Right kidney (tissue), 1 donor: Measurements from ENCODE around the gene SLC26A11.
"Not testable (repeated sequence)": the region's sequence is repeated elsewhere in the genome, so short reads cannot be mapped to it uniquely, and the experiment has no call there.

Source experiments
- DNase-seq: peaks from one replicate; pipeline ENCODE4 v3.0.0-alpha.2; 2016

Gene SLC26A11

DNA sequence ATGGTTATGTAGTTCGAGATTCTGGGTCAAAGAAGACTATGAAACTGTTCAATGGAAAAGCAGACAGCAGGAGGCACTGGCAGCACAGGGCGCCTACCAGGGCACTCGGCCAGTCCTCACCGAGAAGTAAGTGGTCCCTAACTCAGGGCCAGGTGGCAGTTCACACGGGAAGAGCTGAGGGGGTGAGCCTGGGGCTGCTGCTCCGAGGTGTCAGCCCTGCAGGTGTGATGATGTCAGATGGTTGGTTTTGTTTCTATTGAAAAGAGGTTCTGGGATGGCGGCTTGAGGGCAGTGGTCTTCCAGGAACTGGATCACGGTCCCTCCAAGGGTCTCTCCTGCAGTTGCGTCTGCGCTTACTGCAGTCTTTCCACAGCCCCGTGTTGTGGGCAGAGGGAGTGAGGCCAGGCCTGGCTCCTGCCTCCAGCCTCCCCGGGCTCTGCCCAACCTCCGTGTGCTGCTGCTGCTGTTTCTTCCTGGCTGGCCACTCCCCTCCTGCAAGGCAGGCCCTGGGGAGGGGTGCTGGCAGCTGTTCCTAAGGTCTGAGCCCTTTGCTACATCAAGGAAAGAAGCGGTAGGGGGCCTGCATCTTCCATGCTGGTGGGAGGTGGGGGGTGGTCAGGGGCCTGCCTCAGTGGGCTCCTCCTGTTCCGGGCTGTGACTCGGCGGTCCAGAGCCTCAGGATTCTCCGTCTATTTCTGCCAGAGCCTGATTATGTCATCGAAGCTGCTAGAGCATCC is 63.1 kb downstream of the SLC26A11 start:
- DNase-seq, result no peak

DNA sequence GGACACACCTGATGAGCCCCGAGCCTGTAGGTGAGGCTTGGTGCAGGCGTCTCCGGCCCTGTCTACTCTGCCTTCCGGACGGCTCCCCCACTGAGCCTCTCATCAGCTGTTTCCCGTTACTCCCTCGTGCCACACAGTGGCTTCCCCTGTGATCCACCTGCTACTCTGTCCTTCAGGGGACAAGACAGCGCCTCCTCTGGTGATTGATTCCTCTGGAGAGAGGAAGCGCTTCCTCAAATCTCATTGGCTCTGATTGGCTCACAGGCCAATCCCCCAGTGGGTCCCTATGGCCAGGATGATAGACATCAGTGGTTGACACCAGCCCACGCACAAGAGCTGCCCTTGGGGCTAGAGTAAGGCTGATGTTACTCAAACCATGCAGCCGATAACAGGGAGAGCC is 64.4 kb downstream of the SLC26A11 start:
- DNase-seq, result no peak

DNA sequence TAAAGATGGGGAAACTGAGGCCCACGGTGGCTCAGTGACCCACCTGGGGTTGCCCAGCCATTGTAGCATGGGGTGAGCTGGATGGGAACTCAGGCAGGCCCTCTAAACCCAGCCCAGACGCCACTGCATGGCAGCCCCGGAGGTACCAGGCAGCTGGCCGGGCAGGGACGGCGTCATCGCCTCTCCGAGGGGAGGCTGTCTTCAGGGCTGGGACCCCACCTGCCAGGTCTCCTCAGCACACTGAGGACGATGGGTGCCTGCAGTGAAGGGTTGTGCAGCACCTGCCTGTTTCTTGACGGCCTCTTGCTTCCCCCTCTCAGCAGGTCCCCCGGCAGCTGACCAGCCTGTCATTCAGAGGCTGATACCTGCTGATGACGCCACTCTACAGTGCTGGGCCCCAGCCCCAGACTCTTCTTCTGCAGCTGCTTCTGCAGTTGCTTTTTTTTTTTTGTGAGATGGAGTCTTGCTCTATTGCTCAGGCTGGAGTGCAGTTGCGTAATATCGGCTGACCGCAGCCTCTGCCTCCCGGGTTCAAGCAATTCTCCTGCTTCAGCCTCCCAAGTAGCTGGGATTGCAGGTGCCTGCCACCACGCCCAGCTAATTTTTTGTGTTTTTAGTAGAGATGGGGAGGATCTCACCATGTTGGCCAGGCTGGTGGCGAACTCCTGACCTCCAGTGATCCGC is 65.2 kb downstream of the SLC26A11 start:
- DNase-seq, result no peak

DNA sequence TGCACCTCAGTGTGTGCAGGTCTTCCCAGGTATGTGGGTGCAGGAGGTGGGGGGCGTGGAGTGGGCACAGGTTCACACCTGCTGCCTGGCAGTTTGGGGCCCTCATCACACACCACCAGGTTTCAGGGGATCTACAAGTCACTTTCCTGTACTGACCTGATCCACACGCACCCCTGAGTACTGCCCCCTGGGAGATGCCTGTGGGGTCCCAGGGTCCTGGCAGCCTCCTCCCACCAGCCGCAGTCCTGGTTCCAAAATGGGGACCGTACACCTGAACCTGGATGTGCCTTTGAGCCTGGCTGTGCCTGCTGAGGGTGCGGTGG is 66.4 kb downstream of the SLC26A11 start:
- DNase-seq, result no peak

DNA sequence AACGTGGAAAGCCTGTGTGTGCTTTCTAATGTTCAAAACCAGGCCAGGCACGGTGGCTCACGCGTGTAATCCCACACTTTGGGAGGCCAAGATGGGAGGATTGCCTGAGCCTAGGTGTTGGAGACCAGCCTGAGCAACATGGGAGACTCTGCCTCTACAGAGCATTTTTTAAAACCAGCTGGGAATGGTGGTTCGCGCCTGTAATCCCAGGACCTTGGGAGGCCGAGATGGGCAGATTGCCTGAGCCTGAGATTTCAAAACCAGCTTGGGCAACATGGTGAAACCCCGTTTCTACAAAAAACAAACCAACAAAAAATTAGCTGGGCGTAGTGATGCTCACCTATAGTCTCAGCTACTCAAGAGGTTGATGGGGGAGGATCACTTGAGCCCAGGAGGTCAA is 66.8 kb downstream of the SLC26A11 start:
- no peak for DNase-seq

DNA sequence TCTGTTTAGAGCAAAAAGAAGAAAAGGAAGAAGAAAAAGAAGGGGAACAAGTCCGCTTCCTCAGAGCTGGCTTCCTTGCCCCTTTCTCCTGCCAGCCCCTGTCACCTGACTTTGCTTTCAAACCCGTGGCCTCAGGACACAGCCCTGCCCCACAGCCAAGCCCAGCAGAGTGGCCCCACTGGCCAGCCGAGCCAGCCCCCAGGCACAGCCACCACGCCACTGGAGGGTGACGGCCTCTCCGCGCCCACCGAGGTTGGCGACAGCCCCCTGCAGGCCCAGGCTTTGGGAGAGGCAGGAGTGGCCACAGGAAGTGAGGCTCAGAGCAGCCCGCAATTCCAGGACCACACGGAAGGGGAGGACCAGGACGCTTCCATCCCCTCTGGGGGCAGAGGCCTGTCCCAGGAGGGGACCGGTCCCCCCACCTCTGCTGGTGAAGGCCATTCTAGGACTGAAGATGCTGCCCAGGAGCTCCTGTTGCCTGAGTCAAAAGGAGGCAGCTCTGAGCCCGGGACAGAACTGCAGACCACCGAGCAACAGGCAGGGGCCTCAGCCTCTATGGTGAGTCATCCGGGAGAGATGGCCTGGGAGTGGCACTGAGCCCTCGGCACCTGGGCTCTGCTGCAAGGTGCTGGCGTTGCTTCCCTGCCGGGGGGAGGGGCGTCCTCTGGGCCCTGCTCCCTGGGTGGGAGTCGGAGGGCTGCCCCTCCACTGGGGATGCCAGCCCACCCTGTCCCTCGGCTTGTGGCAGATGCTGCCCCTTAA is 67.8 kb downstream of the SLC26A11 start:
- DNase-seq, result no peak

DNA sequence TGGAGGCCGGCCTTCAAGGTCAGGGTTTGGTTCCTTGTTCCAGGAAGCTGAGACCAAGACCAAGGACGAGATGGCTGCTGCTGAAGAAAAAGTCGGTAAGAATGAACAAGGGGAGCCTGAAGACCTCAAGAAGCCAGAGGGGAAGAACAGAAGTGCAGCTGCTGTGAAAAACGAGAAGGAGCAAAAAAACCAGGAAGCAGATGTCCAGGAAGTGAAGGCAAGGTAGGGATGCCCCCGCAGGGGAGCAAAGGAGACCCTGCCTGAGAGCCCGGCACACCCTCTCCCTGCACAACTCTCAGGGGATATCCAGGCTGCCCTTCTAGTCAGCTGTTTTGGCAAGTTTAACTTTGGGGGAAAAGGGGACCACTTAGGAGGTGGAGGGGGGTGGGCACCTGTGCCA is 69.4 kb downstream of the SLC26A11 start:
- DNase-seq, result no peak

DNA sequence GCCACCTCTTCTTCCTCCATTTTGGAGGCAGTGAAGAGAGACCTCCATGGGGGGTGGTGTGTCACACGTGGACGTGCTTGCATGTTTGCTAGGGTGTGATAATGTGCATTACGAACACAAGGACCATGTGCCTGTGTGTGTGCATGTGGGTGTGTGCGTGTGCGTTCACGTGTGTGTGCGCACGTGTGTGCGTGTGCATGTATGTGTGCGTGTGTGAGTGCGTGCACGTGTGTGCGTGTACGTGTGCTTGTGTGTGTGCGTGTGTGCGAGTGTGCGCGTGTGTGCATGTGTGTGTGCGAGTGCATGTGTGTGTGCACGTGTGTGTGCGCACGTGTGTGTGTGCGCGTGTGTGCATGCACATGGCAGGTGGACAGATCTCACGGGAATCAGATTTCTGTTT is 69.9 kb downstream of the SLC26A11 start:
- DNase-seq, result no peak

DNA sequence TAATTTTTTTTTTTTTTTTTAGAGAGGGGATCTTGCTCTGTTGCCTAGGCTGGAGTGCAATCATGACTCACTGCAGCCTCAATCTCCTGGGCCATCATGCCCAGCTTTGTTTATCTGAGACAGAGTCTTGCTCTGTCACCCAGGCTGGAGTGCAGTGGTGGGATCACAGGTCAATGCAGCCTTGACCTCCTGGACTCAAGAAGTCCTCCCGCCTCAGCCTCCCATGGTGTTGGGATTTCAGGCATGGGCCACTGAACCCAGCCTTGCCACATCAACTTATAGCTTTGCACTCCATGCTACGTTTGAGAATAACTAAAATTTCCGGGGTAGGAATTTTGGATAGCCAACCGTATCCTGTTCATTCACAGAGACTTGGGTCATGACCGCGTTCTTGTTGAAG is 71.0 kb downstream of the SLC26A11 start:
- DNase-seq, result no peak

DNA sequence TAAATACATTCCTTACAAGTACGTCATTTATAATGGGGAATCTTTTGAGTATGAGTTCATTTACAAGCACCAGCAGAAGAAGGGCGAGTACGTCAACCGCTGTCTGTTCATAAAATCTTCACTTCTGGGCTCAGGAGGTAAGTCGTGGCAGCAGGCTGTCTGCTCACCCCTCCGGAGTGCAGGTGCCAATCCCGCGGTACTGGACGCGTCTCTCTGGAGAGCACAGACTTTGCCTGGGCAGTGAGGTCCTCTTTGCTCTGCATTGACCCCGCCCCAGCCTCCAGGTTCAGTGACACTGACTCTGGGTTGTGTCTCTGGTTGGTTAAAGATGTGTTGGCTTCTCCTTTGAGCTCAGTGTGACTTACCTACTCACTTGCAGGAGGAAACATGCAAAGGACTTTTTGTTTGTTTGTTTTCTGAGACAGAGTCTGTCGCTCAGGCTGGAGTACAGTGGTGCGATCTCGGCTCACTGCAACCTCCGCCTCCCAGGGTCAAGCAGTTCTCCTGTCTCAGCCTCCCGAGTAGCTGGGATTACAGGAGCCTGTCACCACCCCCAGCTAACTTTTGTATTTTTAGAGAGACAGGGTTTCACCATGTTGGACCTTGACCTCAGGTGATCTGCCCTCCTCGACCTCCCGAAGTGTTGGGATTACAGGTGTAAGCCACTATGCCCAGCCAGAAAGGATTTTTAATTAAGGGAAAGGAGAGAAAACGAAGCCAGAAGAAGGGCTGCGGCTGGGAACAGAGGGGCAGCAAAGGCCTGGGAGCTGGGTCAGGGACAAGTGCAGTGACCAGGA is 71.7 kb downstream of the SLC26A11 start:
- no peak for DNase-seq

DNA sequence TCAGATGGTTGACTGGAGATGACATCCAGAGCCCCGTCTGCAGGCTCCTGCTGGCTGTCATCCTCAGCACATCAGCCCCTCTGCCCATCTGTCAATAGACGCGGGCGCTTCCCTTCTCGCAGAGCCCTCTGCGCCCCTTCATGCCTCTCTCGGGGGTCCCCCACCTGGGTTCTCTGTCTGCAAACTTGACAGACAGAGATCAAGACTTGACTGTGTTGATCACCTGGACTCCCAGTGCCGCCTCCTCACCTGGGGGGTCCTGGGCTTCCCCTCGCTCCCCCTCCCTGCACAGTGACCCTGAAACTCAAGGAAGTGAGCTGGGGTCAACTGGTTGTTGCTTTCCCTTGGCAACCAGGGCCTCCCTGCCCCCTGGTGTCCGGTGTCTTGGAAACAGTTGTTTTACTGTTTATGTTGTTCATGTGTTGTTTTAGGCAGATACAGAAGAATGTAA is 72.3 kb downstream of the SLC26A11 start:
- peak; percentile 28 for DNase-seq

DNA sequence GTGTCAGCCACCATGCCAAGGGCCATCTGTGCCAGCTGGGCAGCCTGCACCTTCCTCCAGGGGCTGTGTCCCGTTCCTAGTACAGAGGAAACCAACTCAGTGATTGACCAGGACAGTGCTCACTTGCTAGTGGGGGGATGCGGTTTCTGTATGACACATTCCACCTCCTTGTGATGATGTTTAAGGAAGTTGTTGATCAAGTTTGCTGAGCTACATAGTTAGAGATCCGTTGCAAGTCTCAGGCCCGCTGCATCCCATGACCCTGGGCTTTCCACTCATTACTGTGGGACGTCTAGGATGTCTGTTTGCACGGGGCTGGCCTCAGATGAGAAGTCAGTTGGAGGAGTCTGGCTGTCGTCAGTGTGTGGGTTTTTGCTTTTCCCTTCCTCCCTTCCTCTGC is 74.0 kb downstream of the SLC26A11 start:
- DNase-seq, result no peak

DNA sequence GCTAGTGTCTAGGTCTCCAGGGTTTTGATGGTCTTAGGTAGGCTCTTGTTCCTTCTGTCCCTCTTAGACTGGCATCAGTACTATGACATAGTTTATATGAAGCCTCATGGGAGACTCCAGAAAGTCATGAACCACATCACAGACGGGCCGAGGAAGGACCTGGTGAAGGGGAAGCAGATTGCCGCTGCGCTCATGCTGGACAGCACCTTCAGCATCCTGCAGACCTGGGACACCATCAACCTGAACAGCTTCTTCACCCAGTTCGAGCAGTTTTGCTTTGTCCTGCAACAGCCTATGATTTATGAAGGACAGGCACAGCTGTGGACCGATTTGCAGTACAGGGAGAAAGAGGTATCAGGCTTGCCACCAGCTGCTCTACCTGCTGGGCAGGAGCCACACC is 74.4 kb downstream of the SLC26A11 start:
- no peak for DNase-seq

DNA sequence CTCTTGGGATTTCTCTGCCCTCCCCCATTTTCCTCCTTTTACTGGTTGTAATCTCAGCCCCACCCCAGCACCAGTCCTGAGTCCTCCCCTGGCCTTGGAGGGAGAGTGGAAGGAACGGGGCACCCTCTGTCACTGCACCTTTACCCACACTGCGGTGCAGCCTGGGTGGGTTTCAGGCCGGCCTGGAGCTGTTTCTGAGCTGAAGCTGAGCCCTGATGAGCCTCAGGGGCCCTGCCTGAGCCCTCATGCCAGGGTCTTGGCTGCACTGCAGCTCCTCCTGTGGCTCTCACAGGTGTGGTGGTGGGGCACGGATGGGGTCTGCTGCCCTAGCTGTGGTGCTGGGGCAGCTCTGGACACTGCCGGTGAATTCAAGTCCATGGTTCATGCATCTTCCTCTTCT is 74.9 kb downstream of the SLC26A11 start:
- DNase-seq, result no peak

DNA sequence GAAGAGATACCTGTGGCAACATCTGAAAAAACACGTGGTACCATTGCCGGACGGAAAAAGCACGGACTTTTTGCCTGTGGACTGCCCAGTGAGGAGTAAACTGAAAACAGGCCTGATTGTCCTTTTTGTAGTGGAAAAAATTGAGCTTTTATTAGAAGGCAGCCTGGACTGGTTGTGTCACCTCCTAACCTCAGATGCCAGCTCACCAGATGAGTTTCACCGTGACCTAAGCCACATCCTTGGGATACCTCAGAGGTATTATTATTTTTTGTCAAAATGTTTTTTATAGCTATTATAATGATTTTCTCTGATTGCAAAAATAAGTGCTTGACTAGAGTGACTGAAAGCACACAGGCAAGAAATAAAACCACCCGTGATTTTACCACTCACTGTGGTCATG is 75.3 kb downstream of the SLC26A11 start:
- DNase-seq, result no peak

DNA sequence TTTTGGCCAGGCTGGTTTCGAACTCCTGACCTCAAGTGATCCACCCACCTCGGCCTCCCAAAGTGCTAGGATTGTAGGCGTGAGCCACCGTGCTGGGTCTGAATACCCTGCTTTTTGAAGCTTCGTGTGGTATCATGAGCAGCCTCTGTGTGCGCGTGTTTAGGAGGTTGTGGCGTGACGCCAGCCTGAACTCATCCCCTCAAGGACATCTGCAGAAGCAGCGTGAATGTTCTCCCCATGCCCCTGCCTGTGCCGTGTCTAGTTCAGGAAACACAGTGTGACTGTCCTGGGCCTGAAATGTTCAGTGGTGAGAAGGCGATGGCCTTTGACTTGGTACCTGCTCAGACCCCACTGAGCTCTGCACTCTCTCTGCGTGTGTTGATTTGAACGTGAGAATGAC is 76.0 kb downstream of the SLC26A11 start:
- DNase-seq, result no peak

DNA sequence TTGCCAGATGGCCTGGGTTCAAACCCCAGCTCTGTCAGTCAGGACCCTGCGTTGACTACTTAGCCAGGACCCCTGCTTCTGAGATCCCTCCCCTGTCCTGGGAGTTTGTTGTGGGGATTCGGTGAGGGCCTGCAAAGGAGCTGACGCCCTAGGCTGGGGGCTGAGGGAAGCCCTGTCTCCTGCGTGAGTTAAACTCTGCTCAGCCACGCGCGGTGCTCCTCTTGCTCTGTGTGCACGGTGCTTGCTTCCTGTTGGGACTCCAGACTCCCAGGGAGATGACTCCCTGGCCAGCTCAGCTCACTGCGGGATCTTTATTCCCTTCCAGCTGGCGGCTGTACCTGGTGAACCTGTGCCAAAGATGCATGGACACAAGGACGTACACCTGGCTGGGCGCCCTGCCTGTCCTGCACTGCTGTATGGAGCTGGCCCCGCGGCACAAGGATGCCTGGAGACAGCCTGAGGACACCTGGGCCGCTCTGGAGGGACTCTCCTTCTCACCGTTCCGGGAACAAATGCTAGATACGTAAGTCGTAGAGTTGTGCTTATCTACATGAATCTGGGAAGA is 77.9 kb downstream of the SLC26A11 start:
- no peak for DNase-seq

DNA sequence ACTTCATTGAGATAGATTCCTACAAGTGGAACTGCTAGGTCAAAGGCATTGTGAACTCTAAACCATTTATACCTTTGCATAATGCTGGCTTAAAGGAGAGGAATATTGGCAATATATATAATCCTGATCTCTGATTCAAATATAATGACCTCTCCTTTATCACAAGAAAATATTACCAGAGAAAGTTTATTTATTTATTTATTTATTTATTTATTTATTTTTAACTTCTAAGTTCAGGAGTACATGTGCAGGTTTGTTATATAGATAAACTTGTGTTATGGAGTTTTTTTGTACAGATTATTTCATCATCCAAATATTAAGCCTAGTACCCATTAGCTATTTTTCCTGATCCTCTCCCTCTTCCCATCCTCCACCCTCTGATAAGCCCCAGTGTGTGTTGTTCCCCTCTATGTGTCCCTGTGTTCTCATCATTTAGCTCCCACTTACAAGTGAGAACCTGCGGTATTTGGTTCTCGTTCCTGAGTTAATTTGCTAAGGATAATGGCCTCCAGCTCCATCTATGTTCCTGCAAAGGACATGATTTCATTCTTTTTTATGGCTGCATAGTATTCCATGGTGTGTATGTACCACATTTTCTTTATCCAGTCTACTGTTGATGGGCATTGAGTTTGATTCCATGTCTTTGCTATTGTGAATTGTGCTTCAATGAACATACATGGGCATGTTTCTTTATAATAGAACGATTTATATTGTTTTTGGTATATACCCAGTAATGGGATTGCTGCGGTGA is 79.3 kb downstream of the SLC26A11 start:
- DNase-seq, result not testable (repeated sequence)

DNA sequence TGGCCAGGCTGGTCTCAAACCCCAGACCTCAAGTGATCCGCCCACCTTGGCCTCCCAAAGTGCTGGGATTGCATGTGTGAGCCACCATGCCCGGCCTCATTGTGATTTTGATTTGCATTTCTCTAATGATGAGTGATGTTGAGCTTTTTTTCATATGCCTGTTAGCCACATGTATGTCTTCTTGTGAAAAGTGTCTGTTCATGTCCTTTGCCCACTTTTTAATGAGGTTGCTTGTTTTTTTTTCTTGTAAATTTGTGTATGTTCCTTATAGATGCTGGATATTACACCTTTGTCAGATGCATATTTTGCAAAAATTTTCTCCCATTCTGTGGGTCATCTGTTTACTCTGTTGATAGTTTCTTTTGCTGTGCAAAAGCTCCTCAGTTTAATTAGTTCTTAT is 80.5 kb downstream of the SLC26A11 start:
- not testable (repeated sequence) for DNase-seq
